ENCODE measurements around the gene HAUS3.
A peak's percentile ranks its signal among the peaks of the same experiment; 100 is the strongest.

Gene HAUS3, protein sequence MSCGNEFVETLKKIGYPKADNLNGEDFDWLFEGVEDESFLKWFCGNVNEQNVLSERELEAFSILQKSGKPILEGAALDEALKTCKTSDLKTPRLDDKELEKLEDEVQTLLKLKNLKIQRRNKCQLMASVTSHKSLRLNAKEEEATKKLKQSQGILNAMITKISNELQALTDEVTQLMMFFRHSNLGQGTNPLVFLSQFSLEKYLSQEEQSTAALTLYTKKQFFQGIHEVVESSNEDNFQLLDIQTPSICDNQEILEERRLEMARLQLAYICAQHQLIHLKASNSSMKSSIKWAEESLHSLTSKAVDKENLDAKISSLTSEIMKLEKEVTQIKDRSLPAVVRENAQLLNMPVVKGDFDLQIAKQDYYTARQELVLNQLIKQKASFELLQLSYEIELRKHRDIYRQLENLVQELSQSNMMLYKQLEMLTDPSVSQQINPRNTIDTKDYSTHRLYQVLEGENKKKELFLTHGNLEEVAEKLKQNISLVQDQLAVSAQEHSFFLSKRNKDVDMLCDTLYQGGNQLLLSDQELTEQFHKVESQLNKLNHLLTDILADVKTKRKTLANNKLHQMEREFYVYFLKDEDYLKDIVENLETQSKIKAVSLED

DNA sequence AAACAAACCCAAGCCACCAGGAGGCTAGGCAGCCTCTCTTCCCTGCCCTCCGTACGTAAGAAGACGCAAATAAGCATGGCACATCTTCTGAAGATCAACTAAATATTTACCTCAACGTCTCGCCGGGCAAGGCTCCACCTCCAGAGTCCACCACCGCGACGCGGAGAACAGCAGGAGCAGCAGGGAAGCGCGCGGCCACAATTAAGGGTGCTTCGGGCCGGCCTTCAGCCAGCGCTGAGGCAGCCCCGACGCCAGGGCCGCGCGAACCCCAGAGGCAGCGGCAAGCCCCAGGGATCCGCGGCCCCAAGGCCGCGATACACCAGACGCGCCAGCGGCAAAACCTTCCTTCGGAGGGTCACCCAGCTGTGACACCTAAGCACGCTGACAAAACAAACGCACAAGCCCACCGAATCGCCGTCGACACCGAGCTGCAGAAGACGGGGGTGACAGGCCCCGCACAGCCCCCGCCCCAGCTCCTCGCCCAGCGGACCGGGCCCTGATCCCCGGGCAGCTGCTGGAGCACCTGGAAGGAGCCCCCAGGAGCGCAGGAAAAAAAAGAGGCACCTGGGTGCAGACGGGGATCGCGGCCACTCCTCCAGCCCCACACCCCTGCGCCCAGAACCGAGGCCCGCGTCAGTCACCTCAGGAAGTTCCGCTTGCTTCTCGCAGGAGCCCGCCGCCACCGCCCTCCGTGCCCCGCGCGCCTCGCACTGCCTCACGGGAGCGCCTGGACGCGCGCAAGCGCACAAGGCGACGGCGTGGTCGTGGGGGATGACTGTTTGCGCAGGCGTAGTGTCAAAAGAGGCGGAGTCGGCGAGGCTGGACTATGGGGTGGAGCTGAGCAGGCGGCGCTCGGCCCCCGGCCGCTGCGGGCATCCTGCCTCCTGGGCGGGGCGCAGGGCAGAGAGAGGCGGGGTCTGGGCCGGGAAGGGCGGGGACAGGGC, at the start of gene HAUS3, which contains the start of gene POLN:
TSS of gene HAUS3 (minus strand) at position 712 of the 944 bp plus-strand sequence. CDS start 1,175 bp downstream, outside the sequence.
TSS of gene POLN (minus strand) at position 712 of the 944 bp plus-strand sequence. CDS start 12,890 bp downstream, outside the sequence.
- TF ChIP-seq TAF1 (IDR thresholded peaks at IDR 0.05; ENCODE audit: low read depth), result peak; percentile 81
- no peak for TF ChIP-seq YY1 (IDR thresholded peaks at IDR 0.05; ENCODE audit: low read depth)
- TF ChIP-seq, protein P1, sequence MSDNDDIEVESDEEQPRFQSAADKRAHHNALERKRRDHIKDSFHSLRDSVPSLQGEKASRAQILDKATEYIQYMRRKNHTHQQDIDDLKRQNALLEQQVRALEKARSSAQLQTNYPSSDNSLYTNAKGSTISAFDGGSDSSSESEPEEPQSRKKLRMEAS (IDR thresholded peaks at IDR 0.05), result peak; percentile 79
- no peak for TF ChIP-seq RAD21 (IDR thresholded peaks at IDR 0.05; ENCODE audit: low read depth)
- TF ChIP-seq FOXM1 (IDR thresholded peaks at IDR 0.05; ENCODE audit: borderline replicate concordance, low read depth), result no peak
- TF ChIP-seq, protein P2, sequence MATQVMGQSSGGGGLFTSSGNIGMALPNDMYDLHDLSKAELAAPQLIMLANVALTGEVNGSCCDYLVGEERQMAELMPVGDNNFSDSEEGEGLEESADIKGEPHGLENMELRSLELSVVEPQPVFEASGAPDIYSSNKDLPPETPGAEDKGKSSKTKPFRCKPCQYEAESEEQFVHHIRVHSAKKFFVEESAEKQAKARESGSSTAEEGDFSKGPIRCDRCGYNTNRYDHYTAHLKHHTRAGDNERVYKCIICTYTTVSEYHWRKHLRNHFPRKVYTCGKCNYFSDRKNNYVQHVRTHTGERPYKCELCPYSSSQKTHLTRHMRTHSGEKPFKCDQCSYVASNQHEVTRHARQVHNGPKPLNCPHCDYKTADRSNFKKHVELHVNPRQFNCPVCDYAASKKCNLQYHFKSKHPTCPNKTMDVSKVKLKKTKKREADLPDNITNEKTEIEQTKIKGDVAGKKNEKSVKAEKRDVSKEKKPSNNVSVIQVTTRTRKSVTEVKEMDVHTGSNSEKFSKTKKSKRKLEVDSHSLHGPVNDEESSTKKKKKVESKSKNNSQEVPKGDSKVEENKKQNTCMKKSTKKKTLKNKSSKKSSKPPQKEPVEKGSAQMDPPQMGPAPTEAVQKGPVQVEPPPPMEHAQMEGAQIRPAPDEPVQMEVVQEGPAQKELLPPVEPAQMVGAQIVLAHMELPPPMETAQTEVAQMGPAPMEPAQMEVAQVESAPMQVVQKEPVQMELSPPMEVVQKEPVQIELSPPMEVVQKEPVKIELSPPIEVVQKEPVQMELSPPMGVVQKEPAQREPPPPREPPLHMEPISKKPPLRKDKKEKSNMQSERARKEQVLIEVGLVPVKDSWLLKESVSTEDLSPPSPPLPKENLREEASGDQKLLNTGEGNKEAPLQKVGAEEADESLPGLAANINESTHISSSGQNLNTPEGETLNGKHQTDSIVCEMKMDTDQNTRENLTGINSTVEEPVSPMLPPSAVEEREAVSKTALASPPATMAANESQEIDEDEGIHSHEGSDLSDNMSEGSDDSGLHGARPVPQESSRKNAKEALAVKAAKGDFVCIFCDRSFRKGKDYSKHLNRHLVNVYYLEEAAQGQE (IDR thresholded peaks at IDR 0.05; ENCODE audit: low read depth), result no peak
- TF ChIP-seq, protein P3, sequence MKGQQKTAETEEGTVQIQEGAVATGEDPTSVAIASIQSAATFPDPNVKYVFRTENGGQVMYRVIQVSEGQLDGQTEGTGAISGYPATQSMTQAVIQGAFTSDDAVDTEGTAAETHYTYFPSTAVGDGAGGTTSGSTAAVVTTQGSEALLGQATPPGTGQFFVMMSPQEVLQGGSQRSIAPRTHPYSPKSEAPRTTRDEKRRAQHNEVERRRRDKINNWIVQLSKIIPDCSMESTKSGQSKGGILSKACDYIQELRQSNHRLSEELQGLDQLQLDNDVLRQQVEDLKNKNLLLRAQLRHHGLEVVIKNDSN (IDR thresholded peaks at IDR 0.05), result no peak
- TF ChIP-seq CEBPB (IDR thresholded peaks at IDR 0.05), result no peak
- TF ChIP-seq EGR1 (IDR thresholded peaks at IDR 0.05), result no peak
- no peak for TF ChIP-seq CREB1 (IDR thresholded peaks at IDR 0.05; ENCODE audit: low read depth)
- TF ChIP-seq TEAD4 (IDR thresholded peaks at IDR 0.05), result no peak
- peak; percentile 15; the same call in 1 of the 2 replicates for TF ChIP-seq TCF12 (IDR thresholded peaks at IDR 0.05; ENCODE audit: low read depth)
- no peak for TF ChIP-seq NFIC (IDR thresholded peaks at IDR 0.05)
- peak; percentile 63; the same call in 1 of the 2 replicates for TF ChIP-seq ZBTB7A (IDR thresholded peaks at IDR 0.05; ENCODE audit: low read depth)
- TF ChIP-seq EP300 (IDR thresholded peaks at IDR 0.05; ENCODE audit: borderline replicate concordance), result no peak

DNA sequence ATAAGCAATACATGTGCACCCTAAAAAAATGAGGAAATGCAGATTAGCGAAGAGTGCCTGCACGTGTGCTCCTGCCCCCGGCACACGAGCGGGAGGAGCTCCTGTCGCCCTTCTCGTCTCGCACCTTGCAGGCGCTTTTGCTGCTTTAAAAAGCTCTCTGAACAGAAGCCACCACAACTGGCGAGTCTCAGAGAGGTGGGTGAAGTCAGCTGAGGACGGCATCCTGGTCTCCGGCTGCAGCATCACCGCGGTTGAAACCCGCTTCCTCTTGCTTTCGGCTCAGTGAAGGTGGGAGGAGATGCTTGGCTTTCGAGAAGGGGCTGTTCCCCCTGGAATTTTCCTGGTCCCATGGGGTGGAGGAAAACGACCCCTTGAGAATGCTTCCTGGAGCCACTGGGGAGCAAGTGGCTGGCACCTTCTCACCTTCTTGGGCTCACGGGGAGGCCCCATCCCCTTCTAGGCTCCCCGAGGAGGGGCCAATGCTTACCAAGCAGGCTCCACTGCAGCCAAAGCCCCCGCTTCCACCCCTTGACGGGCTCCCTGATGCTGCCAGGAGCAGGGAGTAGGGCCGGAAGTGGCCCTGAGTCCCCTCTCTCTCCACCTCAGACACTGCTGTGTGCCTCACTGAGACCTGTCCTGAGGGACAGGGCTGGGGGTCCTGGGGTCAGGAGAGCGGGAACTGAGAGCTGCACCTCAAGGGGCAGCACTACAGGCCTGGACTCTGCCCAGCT, 49.2 kb upstream of the HAUS3 start:
- TF ChIP-seq FOXM1 (IDR thresholded peaks at IDR 0.05; ENCODE audit: borderline replicate concordance, low read depth), result no peak
- TF ChIP-seq CEBPB (IDR thresholded peaks at IDR 0.05), result no peak
- no peak for TF ChIP-seq ZBTB7A (IDR thresholded peaks at IDR 0.05; ENCODE audit: low read depth)
- no peak for TF ChIP-seq NFIC (IDR thresholded peaks at IDR 0.05)
- TF ChIP-seq YY1 (IDR thresholded peaks at IDR 0.05; ENCODE audit: low read depth), result no peak
- no peak for TF ChIP-seq TEAD4 (IDR thresholded peaks at IDR 0.05)
- no peak for TF ChIP-seq CREB1 (IDR thresholded peaks at IDR 0.05; ENCODE audit: low read depth)
- TF ChIP-seq EGR1 (IDR thresholded peaks at IDR 0.05), result no peak
- no peak for TF ChIP-seq TCF12 (IDR thresholded peaks at IDR 0.05; ENCODE audit: low read depth)
- TF ChIP-seq, protein P2 (IDR thresholded peaks at IDR 0.05; ENCODE audit: low read depth), result no peak
- no peak for TF ChIP-seq TAF1 (IDR thresholded peaks at IDR 0.05; ENCODE audit: low read depth)
- TF ChIP-seq EP300 (IDR thresholded peaks at IDR 0.05; ENCODE audit: borderline replicate concordance), result no peak

DNA sequence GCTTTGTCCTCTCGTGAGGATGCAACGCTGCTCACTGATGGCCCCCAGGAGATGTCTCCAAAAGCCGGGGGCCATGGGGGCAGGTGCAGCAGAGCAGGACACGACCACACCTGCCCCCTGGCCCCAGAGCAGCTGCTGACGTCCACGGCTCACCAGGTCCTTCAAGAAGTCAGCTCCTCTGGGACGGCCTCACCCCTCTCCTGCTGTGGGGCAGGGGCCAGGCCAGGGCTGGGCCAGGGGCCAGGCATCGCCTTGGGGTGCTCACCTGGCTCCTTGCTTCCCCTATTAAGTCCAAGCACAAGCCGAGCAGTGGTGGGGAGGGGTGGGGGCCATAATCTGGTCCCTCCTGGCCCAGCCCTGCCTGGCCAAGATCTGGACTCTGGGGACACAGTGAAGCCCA, 48.6 kb upstream of the HAUS3 start:
- no peak for TF ChIP-seq EGR1 (IDR thresholded peaks at IDR 0.05)
- no peak for TF ChIP-seq TCF12 (IDR thresholded peaks at IDR 0.05; ENCODE audit: low read depth)
- TF ChIP-seq FOXM1 (IDR thresholded peaks at IDR 0.05; ENCODE audit: borderline replicate concordance, low read depth), result no peak
- no peak for TF ChIP-seq CREB1 (IDR thresholded peaks at IDR 0.05; ENCODE audit: low read depth)
- no peak for TF ChIP-seq EP300 (IDR thresholded peaks at IDR 0.05; ENCODE audit: borderline replicate concordance)
- no peak for TF ChIP-seq CEBPB (IDR thresholded peaks at IDR 0.05)
- no peak for TF ChIP-seq TAF1 (IDR thresholded peaks at IDR 0.05; ENCODE audit: low read depth)
- TF ChIP-seq, protein P1 (IDR thresholded peaks at IDR 0.05), result no peak
- TF ChIP-seq, protein P2 (IDR thresholded peaks at IDR 0.05; ENCODE audit: low read depth), result no peak
- TF ChIP-seq, protein P3 (IDR thresholded peaks at IDR 0.05), result no peak
- TF ChIP-seq NFIC (IDR thresholded peaks at IDR 0.05), result no peak
- TF ChIP-seq ZBTB7A (IDR thresholded peaks at IDR 0.05; ENCODE audit: low read depth), result no peak
- no peak for TF ChIP-seq TEAD4 (IDR thresholded peaks at IDR 0.05)
- TF ChIP-seq YY1 (IDR thresholded peaks at IDR 0.05; ENCODE audit: low read depth), result no peak
- no peak for TF ChIP-seq RAD21 (IDR thresholded peaks at IDR 0.05; ENCODE audit: low read depth)

Measured in Ishikawa (cell line).